Ishikawa (cell line): ENCODE results near the gene TAT.

Experiments used
- CREB1 ChIP-seq: IDR thresholded peaks from 2 replicates; pipeline ENCODE4 v1.6.1; 2012; ENCODE audit warnings: low read depth
- EP300 ChIP-seq: IDR thresholded peaks from 2 replicates; pipeline ENCODE4 v1.6.1; 2012; ENCODE audit warnings: borderline replicate concordance
- FOXM1 ChIP-seq: IDR thresholded peaks from 2 replicates; pipeline ENCODE4 v1.6.1; 2012; ENCODE audit warnings: low read depth, borderline replicate concordance
- MAX ChIP-seq: IDR thresholded peaks from 2 replicates; pipeline ENCODE4 v1.6.1; 2012
- NFIC ChIP-seq: IDR thresholded peaks from 2 replicates; pipeline ENCODE4 v1.6.1; 2012
- RAD21 ChIP-seq: IDR thresholded peaks from 2 replicates; pipeline ENCODE4 v1.6.1; 2012; ENCODE audit warnings: low read depth
- TAF1 ChIP-seq: IDR thresholded peaks from 2 replicates; pipeline ENCODE4 v1.6.1; 2012; ENCODE audit warnings: low read depth, mild to moderate bottlenecking
- ZBTB7A ChIP-seq: IDR thresholded peaks from 2 replicates; pipeline ENCODE4 v1.6.1; 2012; ENCODE audit warnings: low read depth

- TF ChIP-seq FOXM1 = no peak
- no peak for TF ChIP-seq TAF1
- no peak for TF ChIP-seq ZBTB7A
- no peak for TF ChIP-seq MAX
- TF ChIP-seq CREB1 = no peak
- TF ChIP-seq EP300 = no peak
- no peak for TF ChIP-seq RAD21
- TF ChIP-seq NFIC = no peak
Measured at GRCh38 chr16:71564335-71564967, 12.4 kb downstream of the TAT start.
